ENCODE measurements around the gene STIP1.

DNA sequence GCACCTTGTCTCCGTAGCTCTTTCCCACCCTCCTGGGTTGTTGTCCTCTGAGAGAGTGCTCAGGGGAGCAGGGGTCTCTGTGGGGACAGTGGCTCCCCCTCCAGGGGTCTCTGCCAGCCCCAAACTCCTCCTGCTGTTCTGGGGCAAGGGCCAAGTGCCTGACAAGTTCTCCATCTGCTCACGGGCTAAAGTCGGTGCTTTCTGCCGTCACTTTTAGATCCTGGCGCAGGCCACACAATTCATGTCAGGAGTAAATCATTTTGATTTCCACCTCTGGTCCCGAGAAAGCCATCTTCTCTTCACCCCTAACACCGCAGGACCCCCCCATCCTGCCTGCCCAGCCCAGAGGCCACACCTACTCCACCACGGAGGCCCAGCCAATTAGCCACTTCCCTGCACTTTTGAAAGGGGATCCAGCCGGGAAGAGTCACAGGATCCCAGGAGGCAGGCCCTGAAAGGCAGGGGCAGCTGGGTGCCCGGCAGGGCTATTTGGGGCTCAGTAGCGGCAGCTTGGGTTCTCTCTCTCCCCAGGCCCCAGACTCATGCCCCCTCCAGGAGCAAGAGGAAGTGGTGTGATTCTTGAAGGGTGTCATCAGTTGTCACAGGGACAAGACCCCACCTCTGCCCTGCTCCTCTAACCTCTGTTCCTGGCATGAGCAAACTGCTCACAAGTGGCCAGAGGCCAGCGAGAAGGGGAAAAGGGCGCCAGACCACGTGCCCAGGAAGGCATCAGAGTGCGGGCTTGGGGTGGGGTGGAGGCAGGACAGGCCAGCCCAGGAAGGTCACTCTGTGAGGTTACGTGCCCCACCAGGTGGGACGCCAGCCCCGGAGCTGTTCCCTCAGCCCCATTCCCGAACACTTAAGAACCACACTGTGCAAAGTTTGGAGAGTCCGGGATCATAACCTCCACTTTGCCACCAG, 21.3 kb upstream of the STIP1 start:
- TF ChIP-seq, protein P1, sequence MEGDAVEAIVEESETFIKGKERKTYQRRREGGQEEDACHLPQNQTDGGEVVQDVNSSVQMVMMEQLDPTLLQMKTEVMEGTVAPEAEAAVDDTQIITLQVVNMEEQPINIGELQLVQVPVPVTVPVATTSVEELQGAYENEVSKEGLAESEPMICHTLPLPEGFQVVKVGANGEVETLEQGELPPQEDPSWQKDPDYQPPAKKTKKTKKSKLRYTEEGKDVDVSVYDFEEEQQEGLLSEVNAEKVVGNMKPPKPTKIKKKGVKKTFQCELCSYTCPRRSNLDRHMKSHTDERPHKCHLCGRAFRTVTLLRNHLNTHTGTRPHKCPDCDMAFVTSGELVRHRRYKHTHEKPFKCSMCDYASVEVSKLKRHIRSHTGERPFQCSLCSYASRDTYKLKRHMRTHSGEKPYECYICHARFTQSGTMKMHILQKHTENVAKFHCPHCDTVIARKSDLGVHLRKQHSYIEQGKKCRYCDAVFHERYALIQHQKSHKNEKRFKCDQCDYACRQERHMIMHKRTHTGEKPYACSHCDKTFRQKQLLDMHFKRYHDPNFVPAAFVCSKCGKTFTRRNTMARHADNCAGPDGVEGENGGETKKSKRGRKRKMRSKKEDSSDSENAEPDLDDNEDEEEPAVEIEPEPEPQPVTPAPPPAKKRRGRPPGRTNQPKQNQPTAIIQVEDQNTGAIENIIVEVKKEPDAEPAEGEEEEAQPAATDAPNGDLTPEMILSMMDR (IDR thresholded peaks at IDR 0.05; ENCODE audit: low read length): no peak
- no peak for TF ChIP-seq EZH2 (IDR thresholded peaks at IDR 0.05; ENCODE audit: borderline replicate concordance, low read length)

Data from OCI-LY1 (cell line).